Lung (tissue), 12 donors: ENCODE measurements around the gene ZNF185. TPM values are rescaled to one million over a fixed set of nuclear protein-coding genes. Genes with fewer than 3 reads are reported as not detected.

Experiments
- ATAC-seq: fragments of 200-7000 bp; cut with Tn5 transposase; one replicate; pipeline ENCODE4 v1.9.1; 2020; ENCODE audit warnings: moderate number of reproducible peaks; ENCODE audit not compliant: insufficient read depth, low FRiP score
- DNase-seq, 3 donors: peaks; one replicate each; pipeline ENCODE4 v3.0.0-alpha.2; 2013 to 2017
- H3K27ac ChIP-seq, 2 donors: one replicate each; pipeline ENCODE4 v1.5.1; 2013; ENCODE audit warnings: mild to moderate bottlenecking in 2 of 2, moderate library complexity in 2 of 2, control low read depth in 1 of 2, inconsistent platforms in 1 of 2, low read depth in 1 of 2, low read length in 1 of 2
- H3K27me3 ChIP-seq, 3 donors: one replicate each; pipeline ENCODE4 v1.5.1; 2013; ENCODE audit warnings: low read length in 2 of 3; ENCODE audit not compliant: control insufficient read depth in 3 of 3, insufficient read depth in 3 of 3
- H3K36me3 ChIP-seq, 4 donors: one replicate each; pipeline ENCODE4 v1.5.1; 2013; ENCODE audit warnings: low read length in 4 of 4, mild to moderate bottlenecking in 1 of 4, moderate library complexity in 1 of 4; ENCODE audit not compliant: control insufficient read depth in 4 of 4, insufficient read depth in 4 of 4
- H3K4me1 ChIP-seq, 5 donors: one replicate each; pipeline ENCODE4 v1.5.1; 2013; ENCODE audit warnings: low read length in 5 of 5, mild to moderate bottlenecking in 2 of 5, moderate library complexity in 1 of 5; ENCODE audit not compliant: control insufficient read depth in 5 of 5, insufficient read depth in 5 of 5
- H3K4me3 ChIP-seq: one replicate; pipeline ENCODE4 v1.5.1; 2013; ENCODE audit warnings: mild to moderate bottlenecking, control low read depth, moderate library complexity
- H3K9ac ChIP-seq, 2 donors: one replicate each; pipeline ENCODE4 v1.5.1; 2013; ENCODE audit warnings: low read length in 2 of 2, control low read depth in 1 of 2; ENCODE audit not compliant: insufficient read depth in 1 of 2
- H3K9me3 ChIP-seq, 4 donors: one replicate each; pipeline ENCODE4 v1.5.1; 2013; ENCODE audit warnings: low read length in 3 of 4, mild to moderate bottlenecking in 1 of 4, moderate library complexity in 1 of 4; ENCODE audit not compliant: control insufficient read depth in 4 of 4, insufficient read depth in 3 of 4
- CTCF ChIP-seq: IDR thresholded peaks from 2 replicates; pipeline ENCODE4 v1.5.1; 2012; ENCODE audit warnings: mild to moderate bottlenecking; ENCODE audit errors: control extremely low read depth, extremely low read depth
- WGBS, 2 donors: extraction: QIAGEN DNeasy Blood & Tissue Kit; methylation state at CpG; one replicate each; pipeline ENCODE4 v1.1.7; 2013; 5-methylcytosine and 5-hydroxymethylcytosine counted together
- polyA plus RNA-seq, 2 donors: library from polyadenylated mRNA; stranded (reverse); fragments of 200-250 nt; gene quantifications; one replicate each; pipeline ENCODE4 v1.2.1, GENCODE V29; 2013
- total RNA-seq, 2 donors: library from RNA; depleted of rRNA in 1 of 2; stranded (reverse); fragments of >200 nt in 1 of 2; gene quantifications; one replicate each; pipeline ENCODE4 v1.2.1, GENCODE V29; 2014 to 2021
- donor health status: control.
- donor health status: control.
- donor health status: Bipolar disorder and iron deficiency.
- donor health status: healthy.
- donor health status: DM: yes; HTN: yes; CAD: no.

Gene ZNF185
- total and polyA plus RNA-seq, 4 donors = 6.1 to 15.8 (median 10.7) TPM

- Histone ChIP-seq H3K9me3 (peaks cover 0 to 2% (median 0%) of the 10 kb centered on the region in 4 donors), H3K4me3 (no peak overlapping the region), H3K9ac (no peak overlapping the region), H3K4me1 (peaks cover 0 to 5% (median 0%) of the 10 kb centered on the region in 5 donors), H3K27ac (no peak overlapping the region), H3K36me3 (peaks cover 0 to 1% (median 0%) of the 10 kb centered on the region in 4 donors), H3K27me3 (no peaks in the 10 kb centered on the region)
- WGBS, 2 donors = 57 to 61% methylated on average over 20 to 21 of the region's 21 CpGs
- TF ChIP-seq CTCF = no peak
- ATAC-seq (no peak), DNase-seq (no peak)
Observed at GRCh38 chrX:152917656-152918579, 20.1 kb downstream of the ZNF185 start.

- no peaks in the 10 kb centered on the region for H3K27me3 ChIP-seq
- no peak overlapping the region for H3K9ac ChIP-seq
- H3K36me3 ChIP-seq = peaks cover 0 to 1% (median 0%) of the 10 kb centered on the region in 4 donors
- WGBS, 2 donors = 46 to 55% methylated on average over 6 to 7 of the region's 7 CpGs
- H3K9me3 ChIP-seq = peaks cover 0 to 2% (median 0%) of the 10 kb centered on the region in 4 donors
- no peaks in the 10 kb centered on the region for H3K4me1 ChIP-seq
- H3K27ac ChIP-seq = no peak overlapping the region
- DNase-seq (no peak), ATAC-seq (no peak)
- H3K4me3 ChIP-seq = no peak overlapping the region
- no peak for TF ChIP-seq CTCF
Observed at GRCh38 chrX:152918707-152919106, 20.8 kb downstream of the ZNF185 start.

DNA sequence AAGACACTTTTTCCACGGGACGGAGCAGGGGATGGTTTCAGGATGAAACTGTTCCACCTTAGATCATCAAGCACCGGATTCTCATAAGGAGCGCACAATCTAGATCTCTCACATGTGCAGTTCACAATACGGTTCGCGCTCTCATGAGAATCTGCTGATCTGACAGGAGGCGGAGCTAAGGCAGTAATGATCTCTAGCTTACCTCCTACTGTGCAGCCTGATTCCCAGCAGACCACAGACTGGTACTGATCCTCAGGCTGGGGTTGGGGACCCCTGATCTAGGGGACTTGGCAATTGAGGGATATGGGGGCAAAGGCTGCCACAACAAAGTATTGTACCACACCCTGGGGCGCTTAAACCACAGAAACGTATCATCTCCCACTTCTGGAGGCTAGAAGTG lies 25.7 kb downstream of the ZNF185 start:
- Histone ChIP-seq H3K36me3 (peaks cover 0 to 1% (median 0%) of the 10 kb centered on the region in 4 donors), H3K4me1 (no peaks in the 10 kb centered on the region), H3K27me3 (no peaks in the 10 kb centered on the region), H3K4me3 (no peak overlapping the region), H3K9me3 (peaks cover 0 to 3% (median 0%) of the 10 kb centered on the region in 4 donors), H3K9ac (no peak overlapping the region), H3K27ac (no peak overlapping the region)
- DNase-seq (no peak), ATAC-seq (no peak)
- no peak for TF ChIP-seq CTCF
- WGBS, 2 donors = 84 to 94% methylated on average over 10 of the region's 10 CpGs
